H1 (cell line): ENCODE results near the gene ELFN2. TPM values are rescaled to one million over a fixed set of nuclear protein-coding genes. Genes with fewer than 3 reads are reported as not detected.

ENCODE experiments used
- CTBP2 ChIP-seq: IDR thresholded peaks from 2 replicates; pipeline ENCODE4 v1.7.0; 2011; ENCODE audit warnings: borderline replicate concordance, mild to moderate bottlenecking, moderate library complexity, mixed read lengths, low read length; ENCODE audit not compliant: insufficient read depth, insufficient read length
- polyA plus RNA-seq, 7 experiments: library from polyadenylated mRNA; depleted of rRNA in 3 of 7; stranded (reverse) in 5 of 7; unstranded in 2 of 7; fragments of >200 nt in 5 of 7; fragments of 200-250 nt in 2 of 7; gene quantifications; 1 replicate in 5 of 7; 2 replicates in 1 of 7; 4 replicates in 1 of 7; pipeline versions ENCODE4 v1.2.1 to v1.2.3, GENCODE V29; 2011 to 2013; ENCODE audit warnings: missing spikeins in 2 of 7, mixed read lengths in 2 of 7
- total RNA-seq: library from RNA; stranded (reverse); fragmentation: NEBNext Ultra II Directional; extraction: Animal tissue kit (Norgen Biotek cat#: 25700); gene quantifications from 2 replicates; pipeline ENCODE4 v1.2.1, GENCODE V29; 2021

The ELFN2 gene
- total and polyA plus RNA-seq, 2 of the 8 experiments (the other 6 are each of a cell fraction or from before 2014, with no cell fraction given): 0.63 to 0.88 TPM

DNA sequence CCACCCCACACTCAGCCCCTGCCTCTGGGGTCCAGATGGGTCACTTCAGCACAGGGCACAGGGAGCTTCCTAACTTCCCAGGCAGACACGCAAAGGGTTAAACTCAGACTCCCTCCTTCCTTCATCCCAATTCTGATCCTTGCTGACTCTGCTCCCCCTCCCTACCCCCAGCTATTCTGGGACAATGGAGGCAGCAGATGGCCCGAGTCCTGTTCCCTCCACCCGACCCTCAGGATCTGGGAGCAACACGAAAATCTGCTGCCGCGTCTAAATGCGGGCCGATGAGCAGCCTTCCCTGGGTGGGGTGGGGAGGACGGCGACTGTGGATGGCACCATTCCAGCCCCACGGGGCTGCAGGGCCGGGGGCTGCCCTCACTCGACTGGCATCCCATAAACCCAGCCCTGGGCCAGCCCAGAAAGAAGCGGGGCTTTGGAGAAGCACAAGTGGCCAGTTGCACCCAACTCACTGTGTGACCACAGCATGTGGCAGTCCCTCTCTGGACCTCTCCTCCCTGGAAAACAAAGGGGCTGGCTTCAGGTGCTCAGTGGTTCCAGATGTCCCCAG is 40.2 kb upstream of the ELFN2 start (continued):
- no peak for TF ChIP-seq CTBP2
- TF ChIP-seq, all 59 proteins: peak for 0
